ENCODE measurements around the gene CFB.

Gene CFB

DNA sequence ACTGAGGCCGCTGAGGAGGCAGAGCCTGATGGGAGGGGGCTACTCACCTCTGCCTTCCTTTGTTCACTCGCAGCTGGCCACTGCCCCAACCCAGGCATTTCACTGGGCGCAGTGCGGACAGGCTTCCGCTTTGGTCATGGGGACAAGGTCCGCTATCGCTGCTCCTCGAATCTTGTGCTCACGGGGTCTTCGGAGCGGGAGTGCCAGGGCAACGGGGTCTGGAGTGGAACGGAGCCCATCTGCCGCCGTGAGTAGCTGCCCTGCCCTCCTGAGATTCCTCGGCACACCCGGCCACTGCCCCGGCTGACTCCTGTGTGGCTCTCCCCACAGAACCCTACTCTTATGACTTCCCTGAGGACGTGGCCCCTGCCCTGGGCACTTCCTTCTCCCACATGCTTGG, 12.4 kb upstream of the CFB start:
- H3K4me3 ChIP-seq (ENCODE audit: low read depth, low read length), result no peak overlapping the region
- no peak overlapping the region for H3K27ac ChIP-seq (ENCODE audit: extremely low read depth, low read depth, low read length)
- no peaks in the 10 kb centered on the region for H3K4me1 ChIP-seq (ENCODE audit: control insufficient read depth, insufficient read depth, low read length)
- ChIA-PET CTCF (no interaction called here), POLR2A (no interaction called here)
- no peak for TF ChIP-seq ZNF530 (tag by site-specific recombination; IDR thresholded peaks at IDR 0.05; ENCODE audit: low read depth)
- TF ChIP-seq ZIC2 (tag by site-specific recombination; IDR thresholded peaks at IDR 0.05), result no peak
- no peak for TF ChIP-seq ZNF626 (tag by site-specific recombination; IDR thresholded peaks at IDR 0.05)
- TF ChIP-seq ZNF433 (tag by site-specific recombination; IDR thresholded peaks at IDR 0.05; ENCODE audit: low read depth), result no peak
- no peak for TF ChIP-seq BCL11A (tag by site-specific recombination; IDR thresholded peaks at IDR 0.05; ENCODE audit: low read depth)
- no peak for TF ChIP-seq ZNF350 (tag by site-specific recombination; IDR thresholded peaks at IDR 0.05)
- TF ChIP-seq SCRT2 (tag by site-specific recombination; IDR thresholded peaks at IDR 0.05), result no peak
- no peak for TF ChIP-seq ZNF404 (tag by site-specific recombination; IDR thresholded peaks at IDR 0.05)
- TF ChIP-seq, protein P1, sequence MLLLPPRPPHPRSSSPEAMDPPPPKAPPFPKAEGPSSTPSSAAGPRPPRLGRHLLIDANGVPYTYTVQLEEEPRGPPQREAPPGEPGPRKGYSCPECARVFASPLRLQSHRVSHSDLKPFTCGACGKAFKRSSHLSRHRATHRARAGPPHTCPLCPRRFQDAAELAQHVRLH (tag by site-specific recombination; IDR thresholded peaks at IDR 0.05), result no peak
- TF ChIP-seq ZNF16 (tag by site-specific recombination; IDR thresholded peaks at IDR 0.05; ENCODE audit: low read depth), result no peak
- H3K36me3 ChIP-seq (ENCODE audit: control insufficient read depth in 2 of 2, insufficient read depth in 1 of 2, low read length in 2 of 2), result no peaks in the 10 kb centered on the region
- H3K9me3 ChIP-seq (ENCODE audit: control insufficient read depth, insufficient read depth, low read depth, low read length), result no peaks in the 10 kb centered on the region

DNA sequence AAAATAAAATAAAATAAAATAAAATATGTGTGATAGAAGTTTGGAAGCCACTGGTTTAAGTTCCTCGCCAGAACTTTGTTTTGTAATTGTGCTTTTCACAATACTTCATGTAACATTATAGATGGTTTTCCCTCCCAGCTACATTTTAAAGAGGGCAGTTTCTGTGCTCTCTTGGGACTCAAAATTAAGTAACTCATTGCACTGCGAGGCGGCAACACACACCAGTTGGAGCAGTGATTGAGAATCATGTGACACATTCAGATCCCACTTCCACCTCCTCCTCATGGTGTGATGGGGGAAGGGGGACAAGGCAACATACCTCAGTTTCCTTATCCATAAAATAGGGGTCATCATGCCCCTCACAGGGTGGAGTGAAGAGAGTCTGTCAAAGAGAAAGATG, 10.9 kb upstream of the CFB start:
- no peak for TF ChIP-seq ZNF112 (tag by site-specific recombination; IDR thresholded peaks at IDR 0.05)
- TF ChIP-seq, protein P2, sequence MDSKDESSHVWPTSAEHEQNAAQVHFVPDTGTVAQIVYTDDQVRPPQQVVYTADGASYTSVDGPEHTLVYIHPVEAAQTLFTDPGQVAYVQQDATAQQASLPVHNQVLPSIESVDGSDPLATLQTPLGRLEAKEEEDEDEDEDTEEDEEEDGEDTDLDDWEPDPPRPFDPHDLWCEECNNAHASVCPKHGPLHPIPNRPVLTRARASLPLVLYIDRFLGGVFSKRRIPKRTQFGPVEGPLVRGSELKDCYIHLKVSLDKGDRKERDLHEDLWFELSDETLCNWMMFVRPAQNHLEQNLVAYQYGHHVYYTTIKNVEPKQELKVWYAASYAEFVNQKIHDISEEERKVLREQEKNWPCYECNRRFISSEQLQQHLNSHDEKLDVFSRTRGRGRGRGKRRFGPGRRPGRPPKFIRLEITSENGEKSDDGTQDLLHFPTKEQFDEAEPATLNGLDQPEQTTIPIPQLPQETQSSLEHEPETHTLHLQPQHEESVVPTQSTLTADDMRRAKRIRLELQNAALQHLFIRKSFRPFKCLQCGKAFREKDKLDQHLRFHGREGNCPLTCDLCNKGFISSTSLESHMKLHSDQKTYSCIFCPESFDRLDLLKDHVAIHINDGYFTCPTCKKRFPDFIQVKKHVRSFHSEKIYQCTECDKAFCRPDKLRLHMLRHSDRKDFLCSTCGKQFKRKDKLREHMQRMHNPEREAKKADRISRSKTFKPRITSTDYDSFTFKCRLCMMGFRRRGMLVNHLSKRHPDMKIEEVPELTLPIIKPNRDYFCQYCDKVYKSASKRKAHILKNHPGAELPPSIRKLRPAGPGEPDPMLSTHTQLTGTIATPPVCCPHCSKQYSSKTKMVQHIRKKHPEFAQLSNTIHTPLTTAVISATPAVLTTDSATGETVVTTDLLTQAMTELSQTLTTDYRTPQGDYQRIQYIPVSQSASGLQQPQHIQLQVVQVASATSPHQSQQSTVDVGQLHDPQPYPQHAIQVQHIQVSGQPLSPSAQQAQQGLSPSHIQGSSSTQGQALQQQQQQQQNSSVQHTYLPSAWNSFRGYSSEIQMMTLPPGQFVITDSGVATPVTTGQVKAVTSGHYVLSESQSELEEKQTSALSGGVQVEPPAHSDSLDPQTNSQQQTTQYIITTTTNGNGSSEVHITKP (tag by site-specific recombination; IDR thresholded peaks at IDR 0.05), result 0 out of 2 replicates have a peak, but pooled peaks have one; percentile 36
- Histone ChIP-seq H3K36me3 (ENCODE audit: control insufficient read depth in 2 of 2, insufficient read depth in 1 of 2, low read length in 2 of 2) (no peaks in the 10 kb centered on the region), H3K9me3 (ENCODE audit: control insufficient read depth, insufficient read depth, low read depth, low read length) (no peaks in the 10 kb centered on the region), H3K4me1 (ENCODE audit: control insufficient read depth, insufficient read depth, low read length) (no peaks in the 10 kb centered on the region), H3K27ac (ENCODE audit: extremely low read depth, low read depth, low read length) (no peak overlapping the region), H3K4me3 (ENCODE audit: low read depth, low read length) (no peak overlapping the region)
- ChIA-PET POLR2A (no interaction called here), CTCF (interaction anchor here (0.6 to 2.1 kb wide), 5 partner anchors 12 to 143 kb away, joined by 3 to 10 read pairs (median 4); no protein-coding TSS in a partner anchor)

DNA sequence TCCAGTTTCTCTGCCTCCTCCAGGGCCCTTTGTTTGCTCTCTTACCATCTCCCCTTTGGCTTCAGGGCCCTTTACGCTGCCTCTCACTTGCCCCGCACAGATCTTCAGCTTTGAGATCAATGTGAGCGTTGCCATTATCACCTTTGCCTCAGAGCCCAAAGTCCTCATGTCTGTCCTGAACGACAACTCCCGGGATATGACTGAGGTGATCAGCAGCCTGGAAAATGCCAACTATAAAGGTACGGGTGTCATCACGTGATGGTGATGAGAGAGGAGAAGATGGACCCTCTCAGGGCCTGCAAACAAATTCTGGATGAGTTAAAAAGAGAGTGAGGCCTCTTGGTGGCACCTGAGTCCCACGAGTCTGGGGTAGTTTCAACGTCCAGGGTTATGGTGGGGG, 10.1 kb upstream of the CFB start:
- no peaks in the 10 kb centered on the region for H3K9me3 ChIP-seq (ENCODE audit: control insufficient read depth, insufficient read depth, low read depth, low read length)
- no peak overlapping the region for H3K4me3 ChIP-seq (ENCODE audit: low read depth, low read length)
- no peaks in the 10 kb centered on the region for H3K36me3 ChIP-seq (ENCODE audit: control insufficient read depth in 2 of 2, insufficient read depth in 1 of 2, low read length in 2 of 2)
- peaks cover 5% of the 10 kb centered on the region; the same call in 1 of the 2 replicates for H3K4me1 ChIP-seq (ENCODE audit: control insufficient read depth, insufficient read depth, low read length)
- ChIA-PET CTCF (interaction anchor here (0.7 to 2.1 kb wide), 5 partner anchors 12 to 105 kb away, joined by 3 to 10 read pairs (median 3); no protein-coding TSS in a partner anchor), POLR2A (no interaction called here)
- no peak overlapping the region for H3K27ac ChIP-seq (ENCODE audit: extremely low read depth, low read depth, low read length)
- TF ChIP-seq ZNF354C (tag by site-specific recombination; IDR thresholded peaks at IDR 0.05; ENCODE audit: borderline replicate concordance, low read depth) (no peak), ZNF292 (tag by site-specific recombination; IDR thresholded peaks at IDR 0.05; ENCODE audit: borderline replicate concordance, low read depth) (no peak), ZNF777 (tag by site-specific recombination; IDR thresholded peaks at IDR 0.05; ENCODE audit: borderline replicate concordance) (no peak), ZNF114 (tag by site-specific recombination; IDR thresholded peaks at IDR 0.05) (no peak), ZNF157 (tag by site-specific recombination; IDR thresholded peaks at IDR 0.05) (no peak), ZNF658 (tag by site-specific recombination; IDR thresholded peaks at IDR 0.05) (no peak), ZNF610 (tag by site-specific recombination; IDR thresholded peaks at IDR 0.05; ENCODE audit: borderline replicate concordance) (no peak), ZNF473 (tag by site-specific recombination; IDR thresholded peaks at IDR 0.05) (no peak), ZSCAN16 (tag by site-specific recombination; IDR thresholded peaks at IDR 0.05) (no peak), GFI1B (tag by site-specific recombination; IDR thresholded peaks at IDR 0.05) (no peak), TRIM28 (IDR thresholded peaks at IDR 0.05; ENCODE audit: borderline replicate concordance, low read length) (no peak), SETDB1 (IDR thresholded peaks at IDR 0.05; ENCODE audit: insufficient read length, low read length) (no peak)
- TF ChIP-seq, protein P3, sequence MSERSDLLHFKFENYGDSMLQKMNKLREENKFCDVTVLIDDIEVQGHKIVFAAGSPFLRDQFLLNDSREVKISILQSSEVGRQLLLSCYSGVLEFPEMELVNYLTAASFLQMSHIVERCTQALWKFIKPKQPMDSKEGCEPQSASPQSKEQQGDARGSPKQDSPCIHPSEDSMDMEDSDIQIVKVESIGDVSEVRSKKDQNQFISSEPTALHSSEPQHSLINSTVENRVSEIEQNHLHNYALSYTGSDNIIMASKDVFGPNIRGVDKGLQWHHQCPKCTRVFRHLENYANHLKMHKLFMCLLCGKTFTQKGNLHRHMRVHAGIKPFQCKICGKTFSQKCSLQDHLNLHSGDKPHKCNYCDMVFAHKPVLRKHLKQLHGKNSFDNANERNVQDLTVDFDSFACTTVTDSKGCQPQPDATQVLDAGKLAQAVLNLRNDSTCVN (tag by site-specific recombination; optimal IDR thresholded peaks at IDR 0.05), result no peak

All from HEK293 (cell line).